H9 (cell line): ENCODE results near the gene RAB4B. TPM values are rescaled to one million over a fixed set of nuclear protein-coding genes. Genes with fewer than 3 reads are reported as not detected.

Experiments
- DNase-seq: peaks from one replicate; pipeline ENCODE4 v3.0.0-alpha.2; 2017
- H2AFZ ChIP-seq: one replicate; pipeline ENCODE4 v1.6.1; 2013; ENCODE audit warnings: mild to moderate bottlenecking, low read length, control low read depth, moderate library complexity
- H2AK5ac ChIP-seq: 2 replicates; pipeline ENCODE4 v1.6.1; 2013; ENCODE audit warnings: low read length, control low read depth, mixed read lengths; ENCODE audit not compliant: insufficient read length
- H2BK120ac ChIP-seq: one replicate; pipeline ENCODE4 v1.6.1; 2013; ENCODE audit warnings: low read depth, mild to moderate bottlenecking, low read length, control low read depth, inconsistent platforms; ENCODE audit not compliant: poor library complexity, severe bottlenecking
- H2BK12ac ChIP-seq: 2 replicates; pipeline ENCODE4 v1.6.1; 2013; ENCODE audit warnings: low read length, control low read depth, mixed read lengths, low read depth; ENCODE audit not compliant: insufficient read length
- H2BK15ac ChIP-seq: 2 replicates; pipeline ENCODE4 v1.6.1; 2013; ENCODE audit warnings: low read depth, low read length, control low read depth
- H2BK20ac ChIP-seq: one replicate; pipeline ENCODE4 v1.6.1; 2013; ENCODE audit warnings: low read depth, mild to moderate bottlenecking, low read length, control low read depth, inconsistent platforms; ENCODE audit not compliant: poor library complexity, severe bottlenecking
- H2BK5ac ChIP-seq: 2 replicates; pipeline ENCODE4 v1.6.1; 2013; ENCODE audit warnings: low read length, control low read depth, mixed read lengths; ENCODE audit not compliant: insufficient read length
- H3K14ac ChIP-seq: 2 replicates; pipeline ENCODE4 v1.6.1; 2013; ENCODE audit warnings: low read length, control low read depth; ENCODE audit not compliant: insufficient read depth
- H3K18ac ChIP-seq: 2 replicates; pipeline ENCODE4 v1.6.1; 2013; ENCODE audit warnings: low read depth, mild to moderate bottlenecking, mixed read lengths, low read length, control low read depth; ENCODE audit not compliant: insufficient read length
- H3K23ac ChIP-seq: 2 replicates; pipeline ENCODE4 v1.6.1; 2013; ENCODE audit warnings: low read length, control low read depth, mixed read lengths, low read depth; ENCODE audit not compliant: insufficient read length
- H3K23me2 ChIP-seq: 2 replicates; pipeline ENCODE4 v1.6.1; 2013; ENCODE audit warnings: low read depth, mild to moderate bottlenecking, mixed read lengths, low read length, control low read depth; ENCODE audit not compliant: insufficient read length, poor library complexity, severe bottlenecking
- H3K27ac ChIP-seq: 2 replicates; pipeline ENCODE4 v1.5.1; 2013; ENCODE audit warnings: low read length, control low read depth, mixed read lengths, low read depth; ENCODE audit not compliant: insufficient read length
- H3K27me3 ChIP-seq: 2 replicates; pipeline ENCODE4 v1.6.1; 2013; ENCODE audit warnings: low read length, control low read depth, inconsistent platforms; ENCODE audit not compliant: insufficient read depth
- H3K4ac ChIP-seq: 2 replicates; pipeline ENCODE4 v1.6.1; 2013; ENCODE audit warnings: low read depth, mild to moderate bottlenecking, control low read depth, inconsistent platforms, low read length, moderate library complexity
- H3K4me1 ChIP-seq: 2 replicates; pipeline ENCODE4 v1.6.1; 2013; ENCODE audit warnings: low read length, control low read depth, inconsistent platforms; ENCODE audit not compliant: insufficient read depth
- H3K4me2 ChIP-seq: 2 replicates; pipeline ENCODE4 v1.6.1; 2013; ENCODE audit warnings: low read length, control low read depth, mixed read lengths; ENCODE audit not compliant: insufficient read length, insufficient read depth
- H3K56ac ChIP-seq: 2 replicates; pipeline ENCODE4 v1.6.1; 2013; ENCODE audit warnings: low read depth, mild to moderate bottlenecking, mixed read lengths, low read length, control low read depth; ENCODE audit not compliant: insufficient read length
- H3K79me1 ChIP-seq: 2 replicates; pipeline ENCODE4 v1.6.1; 2013; ENCODE audit warnings: low read depth, mild to moderate bottlenecking, moderate library complexity, low read length, control low read depth, inconsistent platforms; ENCODE audit not compliant: insufficient read depth, poor library complexity, severe bottlenecking
- H3K79me2 ChIP-seq: 2 replicates; pipeline ENCODE4 v1.6.1; 2013; ENCODE audit warnings: low read length, control low read depth, inconsistent platforms; ENCODE audit not compliant: insufficient read depth
- H3K9ac ChIP-seq: 2 replicates; pipeline ENCODE4 v1.6.1; 2013; ENCODE audit warnings: low read length, control low read depth, mixed read lengths; ENCODE audit not compliant: insufficient read length; ENCODE audit errors: extremely low read depth
- H3K9me3 ChIP-seq: one replicate; pipeline ENCODE4 v1.6.1; 2013; ENCODE audit warnings: low read depth, low read length, inconsistent platforms; ENCODE audit not compliant: control insufficient read depth
- H3T11ph ChIP-seq: one replicate; pipeline ENCODE4 v1.6.1; 2013; ENCODE audit warnings: mild to moderate bottlenecking, low read length, control low read depth, inconsistent platforms
- H4K20me1 ChIP-seq: one replicate; pipeline ENCODE4 v1.6.1; 2013; ENCODE audit not compliant: control insufficient read depth, insufficient read length, insufficient read depth
- H4K5ac ChIP-seq: 2 replicates; pipeline ENCODE4 v1.6.1; 2013; ENCODE audit warnings: low read depth, mild to moderate bottlenecking, mixed read lengths, low read length, control low read depth; ENCODE audit not compliant: insufficient read length
- H4K8ac ChIP-seq: replicated peaks from 2 replicates; pipeline ENCODE4 v1.6.1; 2013; ENCODE audit warnings: low read length, control low read depth, mixed read lengths, low read depth; ENCODE audit not compliant: insufficient read length
- H4K91ac ChIP-seq: 2 replicates; pipeline ENCODE4 v1.6.1; 2013; ENCODE audit warnings: low read depth, mild to moderate bottlenecking, moderate library complexity, mixed read lengths, low read length, control low read depth; ENCODE audit not compliant: insufficient read length
- H3K27ac Mint-ChIP-seq, 3 experiments: 2 replicates in 2 of 3; 3 replicates in 1 of 3; pipeline ENCODE4 v1.8.0; 2020 to 2021; ENCODE audit warnings: mixed read lengths in 3 of 3, mild to moderate bottlenecking in 1 of 3, moderate library complexity in 1 of 3
- H3K27me3 Mint-ChIP-seq: 2 replicates; pipeline ENCODE4 v1.8.0; 2021; ENCODE audit warnings: low read depth, mild to moderate bottlenecking, moderate library complexity, mixed read lengths
- H3K36me3 Mint-ChIP-seq, 3 experiments: 2 replicates in 2 of 3; 3 replicates in 1 of 3; pipeline ENCODE4 v1.8.0; 2020 to 2021; ENCODE audit warnings: low read depth in 3 of 3, mixed read lengths in 3 of 3; ENCODE audit not compliant: insufficient read depth in 1 of 3
- H3K4me1 Mint-ChIP-seq, 2 experiments: 2 replicates each; pipeline ENCODE4 v1.8.0; 2020; ENCODE audit warnings: mixed read lengths in 2 of 2
- H3K4me3 Mint-ChIP-seq, 2 experiments: 2 replicates in 1 of 2; 3 replicates in 1 of 2; pipeline ENCODE4 v1.8.0; 2020 to 2021; ENCODE audit warnings: mild to moderate bottlenecking in 2 of 2, mixed read lengths in 2 of 2, moderate library complexity in 1 of 2
- H3K9me3 Mint-ChIP-seq, 2 experiments: 2 replicates in 1 of 2; 3 replicates in 1 of 2; pipeline ENCODE4 v1.8.0; 2020; ENCODE audit warnings: mild to moderate bottlenecking in 2 of 2, mixed read lengths in 2 of 2, moderate library complexity in 1 of 2
- CTCF ChIP-seq: fragments of 200-600 bp; sonication (generic); conservative IDR thresholded peaks from 3 replicates; pipeline ENCODE4 v1.8.0; 2021; ENCODE audit warnings: antibody characterized with exemption, mild to moderate bottlenecking
- WGBS: extraction: QIAGEN DNeasy Blood & Tissue Kit; methylation state at CpG from one replicate; pipeline ENCODE4 v1.1.7; 2013; ENCODE audit warnings: missing lambda C conversion rate, low lambda C conversion rate, mixed read lengths; ENCODE audit not compliant: insufficient read length; ENCODE audit errors: extremely low coverage; 5-methylcytosine and 5-hydroxymethylcytosine counted together
- total RNA-seq: library from RNA; stranded (reverse); gene quantifications from 2 replicates; pipeline ENCODE4 v1.2.1, GENCODE V29; 2021

The RAB4B gene
- total RNA-seq, 1 experiment from 2014 or later, result 26.8 TPM

GRCh38 chr19:40745402-40745780, 32.7 kb upstream of the RAB4B start:
- no peaks in the 10 kb centered on the region for H4K20me1 ChIP-seq
- DNase-seq, result no peak
- H4K8ac ChIP-seq, result no peak overlapping the region
- H3K4ac ChIP-seq, result no peak overlapping the region
- peak overlapping the region in 1 of 2 experiments; percentile 34; a peak in 1 of 5 replicates for H3K4me3 Mint-ChIP-seq
- H2BK12ac ChIP-seq, result no peak overlapping the region
- H2BK15ac ChIP-seq, result no peak overlapping the region
- no peak overlapping the region for H3K56ac ChIP-seq
- H3K27ac ChIP-seq, result no peak overlapping the region
- no peak overlapping the region for H4K5ac ChIP-seq
- H3K18ac ChIP-seq, result no peak overlapping the region
- H3K27me3 Mint-ChIP-seq, result no peaks in the 10 kb centered on the region
- peaks cover 9% of the 10 kb centered on the region for H3K23me2 ChIP-seq
- H3K9me3 ChIP-seq, result no peaks in the 10 kb centered on the region
- H3K4me1 ChIP-seq, result peaks cover 4% of the 10 kb centered on the region; the same call in 1 of the 2 replicates
- WGBS, result no CpG with 5 or more reads among the region's 7 CpGs
- H2BK5ac ChIP-seq, result no peak overlapping the region
- H3K27ac Mint-ChIP-seq, result peak overlapping the region in 2 of 3 experiments; percentile 28 to 77; a peak in 3 of 7 replicates
- no peak overlapping the region for H2AFZ ChIP-seq
- H3K27me3 ChIP-seq, result no peaks in the 10 kb centered on the region
- no peak overlapping the region for H2AK5ac ChIP-seq
- H3K4me1 Mint-ChIP-seq, result peaks cover 24 to 28% of the 10 kb centered on the region in 2 experiments
- H3K9ac ChIP-seq, result no peak overlapping the region
- H3K9me3 Mint-ChIP-seq, result peaks cover 0 to 3% of the 10 kb centered on the region in 2 experiments; a peak in 1 of 5 replicates
- H3K4me2 ChIP-seq, result no peak overlapping the region
- peaks cover 6 to 17% (median 12%) of the 10 kb centered on the region in 3 experiments; a peak in 5 of 7 replicates for H3K36me3 Mint-ChIP-seq
- H3T11ph ChIP-seq, result no peak overlapping the region
- no peak overlapping the region for H3K23ac ChIP-seq
- H2BK120ac ChIP-seq, result no peak overlapping the region
- no peaks in the 10 kb centered on the region for H3K79me1 ChIP-seq
- no peaks in the 10 kb centered on the region; the same call in 1 of the 2 replicates for H3K79me2 ChIP-seq
- no peak overlapping the region for H2BK20ac ChIP-seq
- no peak for TF ChIP-seq CTCF
- no peak overlapping the region for H4K91ac ChIP-seq
- H3K14ac ChIP-seq, result no peak overlapping the region
